Activated CD8-positive, alpha-beta memory T cell treated with anti-CD3 and anti-CD28 coated beads, Interleukin-2, amount 10 ng/mL, durations not matched to agents 7 days and 5 days (primary cell): ENCODE data around the gene AATK. TPM values are rescaled to one million over a fixed set of nuclear protein-coding genes. Genes with fewer than 3 reads are reported as not detected.
A peak's percentile ranks its signal among the peaks of the same experiment; 100 is the strongest.

ENCODE experiments used
- ATAC-seq: fragments of 150-1000 bp; cut with Tn5 transposase; one replicate; pipeline ENCODE4 v1.10.0; 2021; ENCODE audit warnings: moderate library complexity
- CTCF ChIA-PET: fragments of 350-600 bp; sonication (Branson Sonifier 250); formaldehyde crosslinking; loops from one replicate; lab custom pipeline; 2021; ENCODE audit warnings: antibody characterized with exemption; lab: Charles Lee
- DNase-seq: peaks from one replicate; pipeline ENCODE4 v3.0.0-alpha.2; 2020
- H3K27ac Mint-ChIP-seq: one replicate; pipeline ENCODE4 v1.8.0; 2021; ENCODE audit warnings: mild to moderate bottlenecking, mixed read lengths
- H3K27me3 Mint-ChIP-seq: one replicate; pipeline ENCODE4 v1.8.0; 2021; ENCODE audit warnings: mixed read lengths
- H3K36me3 Mint-ChIP-seq: one replicate; pipeline ENCODE4 v1.8.0; 2021; ENCODE audit warnings: mild to moderate bottlenecking, mixed read lengths
- H3K4me1 Mint-ChIP-seq: one replicate; pipeline ENCODE4 v1.8.0; 2021; ENCODE audit warnings: mixed read lengths
- H3K4me3 Mint-ChIP-seq: one replicate; pipeline ENCODE4 v1.8.0; 2021; ENCODE audit warnings: mild to moderate bottlenecking, moderate library complexity, mixed read lengths
- H3K9me3 Mint-ChIP-seq: one replicate; pipeline ENCODE4 v1.8.0; 2022; ENCODE audit warnings: low read depth, mixed read lengths
- total RNA-seq, 2 experiments: library from RNA; stranded (reverse); gene quantifications; one replicate each; pipeline ENCODE4 v1.2.3, GENCODE V29; 2021

Gene AATK
- total RNA-seq, 2 experiments from 2014 or later: 0.06 to 0.26 TPM

GRCh38 chr17:81169870-81170309, 3.9 kb upstream of the AATK start:
- Mint-ChIP-seq H3K36me3 (no peaks in the 10 kb centered on the region), H3K9me3 (no peaks in the 10 kb centered on the region), H3K4me3 (no peak overlapping the region), H3K4me1 (no peaks in the 10 kb centered on the region), H3K27ac (no peak overlapping the region), H3K27me3 (peaks cover 18% of the 10 kb centered on the region)
- CTCF ChIA-PET: no interaction called here
- no peak for ATAC-seq
- no peak for DNase-seq

- Mint-ChIP-seq H3K27me3 (peaks cover 14% of the 10 kb centered on the region), H3K9me3 (no peaks in the 10 kb centered on the region), H3K36me3 (no peaks in the 10 kb centered on the region), H3K27ac (no peak overlapping the region), H3K4me3 (no peak overlapping the region), H3K4me1 (no peaks in the 10 kb centered on the region)
- no peak for ATAC-seq
- no peak for DNase-seq
- CTCF ChIA-PET: no interaction called here
These were observed 1.6 kb upstream of the AATK start for GRCh38 chr17:81167638-81168037.

- Mint-ChIP-seq H3K4me1 (no peaks in the 10 kb centered on the region), H3K27ac (no peak overlapping the region), H3K27me3 (peaks cover 14% of the 10 kb centered on the region), H3K9me3 (no peaks in the 10 kb centered on the region), H3K4me3 (no peak overlapping the region), H3K36me3 (no peaks in the 10 kb centered on the region)
- DNase-seq (no peak), ATAC-seq (no peak)
- CTCF ChIA-PET: no interaction called here
These were observed 1.1 kb upstream of the AATK start for GRCh38 chr17:81167194-81167524.

- no peak for DNase-seq
- Mint-ChIP-seq H3K4me1 (no peaks in the 10 kb centered on the region), H3K36me3 (no peaks in the 10 kb centered on the region), H3K27me3 (peaks cover 14% of the 10 kb centered on the region), H3K9me3 (no peaks in the 10 kb centered on the region), H3K27ac (no peak within 1 kb of the TSS), H3K4me3 (no peak within 1 kb of the TSS)
- CTCF ChIA-PET: no interaction called here
- ATAC-seq: no peak
These were observed 582 bp downstream of the AATK start, which contains the start of gene PVALEF for GRCh38 chr17:81165246-81166032. Gene PVALEF, plus strand, starts transcription at chr17:81165507. Its CDS starts 15,720 bp downstream, at chr17:81181227.

- Mint-ChIP-seq H3K4me1 (no peaks in the 10 kb centered on the region), H3K36me3 (no peaks in the 10 kb centered on the region), H3K27me3 (peaks cover 14% of the 10 kb centered on the region), H3K9me3 (no peaks in the 10 kb centered on the region), H3K27ac (no peak overlapping the region), H3K4me3 (no peak overlapping the region)
- no peak for DNase-seq
- ATAC-seq: no peak
- CTCF ChIA-PET: no interaction called here
These were observed 1.4 kb downstream of the AATK start for GRCh38 chr17:81164371-81165245.

- ATAC-seq (no peak), DNase-seq (no peak)
- CTCF ChIA-PET: no interaction called here
- Mint-ChIP-seq H3K27me3 (peaks cover 14% of the 10 kb centered on the region), H3K36me3 (no peaks in the 10 kb centered on the region), H3K4me3 (no peak overlapping the region), H3K4me1 (no peaks in the 10 kb centered on the region), H3K9me3 (no peaks in the 10 kb centered on the region), H3K27ac (no peak overlapping the region)
These were observed 2.2 kb downstream of the AATK start for GRCh38 chr17:81163703-81164370.

GRCh38 chr17:81163051-81163695, 2.8 kb downstream of the AATK start:
- Mint-ChIP-seq H3K27me3 (peaks cover 12% of the 10 kb centered on the region), H3K4me1 (no peaks in the 10 kb centered on the region), H3K9me3 (no peaks in the 10 kb centered on the region), H3K27ac (no peak overlapping the region), H3K36me3 (no peaks in the 10 kb centered on the region), H3K4me3 (no peak overlapping the region)
- no peak for ATAC-seq
- DNase-seq: no peak
- CTCF ChIA-PET: no interaction called here

GRCh38 chr17:81162491-81162890, 3.5 kb downstream of the AATK start:
- no peak overlapping the region for H3K4me3 Mint-ChIP-seq
- no peaks in the 10 kb centered on the region for H3K4me1 Mint-ChIP-seq
- ATAC-seq: no peak
- H3K27ac Mint-ChIP-seq: no peak overlapping the region
- H3K9me3 Mint-ChIP-seq: no peaks in the 10 kb centered on the region
- peaks cover 12% of the 10 kb centered on the region for H3K27me3 Mint-ChIP-seq
- no peaks in the 10 kb centered on the region for H3K36me3 Mint-ChIP-seq
- CTCF ChIA-PET: interaction anchor here (0.6 kb wide), 1 partner anchor 933 kb away, joined by 3 read pairs; no protein-coding TSS in a partner anchor
- DNase-seq: no peak

- ATAC-seq (no peak), DNase-seq (no peak)
- Mint-ChIP-seq H3K27ac (no peak overlapping the region), H3K4me3 (no peak overlapping the region), H3K9me3 (no peaks in the 10 kb centered on the region), H3K27me3 (peaks cover 7% of the 10 kb centered on the region), H3K4me1 (no peaks in the 10 kb centered on the region), H3K36me3 (no peaks in the 10 kb centered on the region)
- CTCF ChIA-PET: no interaction called here
These were observed 4.0 kb downstream of the AATK start for GRCh38 chr17:81161972-81162371.

- CTCF ChIA-PET: no interaction called here
- Mint-ChIP-seq H3K9me3 (no peaks in the 10 kb centered on the region), H3K27ac (no peak overlapping the region), H3K4me3 (no peak overlapping the region), H3K36me3 (no peaks in the 10 kb centered on the region), H3K27me3 (peaks cover 7% of the 10 kb centered on the region), H3K4me1 (no peaks in the 10 kb centered on the region)
- DNase-seq: no peak
- no peak for ATAC-seq
These were observed 4.5 kb downstream of the AATK start for GRCh38 chr17:81161536-81161935.

GRCh38 chr17:81160747-81161453, 5.1 kb downstream of the AATK start:
- ATAC-seq: no peak
- Mint-ChIP-seq H3K36me3 (no peaks in the 10 kb centered on the region), H3K27ac (no peak overlapping the region), H3K9me3 (no peaks in the 10 kb centered on the region), H3K27me3 (peaks cover 7% of the 10 kb centered on the region), H3K4me1 (no peaks in the 10 kb centered on the region), H3K4me3 (no peak overlapping the region)
- CTCF ChIA-PET: no interaction called here
- DNase-seq: no peak

GRCh38 chr17:81160306-81160705, 5.7 kb downstream of the AATK start:
- DNase-seq (no peak), ATAC-seq (peak; percentile 40)
- Mint-ChIP-seq H3K27ac (no peak overlapping the region), H3K4me3 (no peak overlapping the region), H3K27me3 (peaks cover 5% of the 10 kb centered on the region), H3K36me3 (no peaks in the 10 kb centered on the region), H3K4me1 (no peaks in the 10 kb centered on the region), H3K9me3 (no peaks in the 10 kb centered on the region)
- CTCF ChIA-PET: no interaction called here
